T-helper 2 cell treated with Interferon-gamma antibody and Interleukin-4, amounts not matched to agents 5 μg/mL and 100 μg/mL, for 36 hours (primary cell): Measurements from ENCODE around the gene DIDO1.

Source experiments
- DNase-seq: peaks from one replicate; pipeline ENCODE4 v3.0.0; 2021; ENCODE audit warnings: low spot score
- H3K27ac Mint-ChIP-seq: one replicate; pipeline ENCODE4 v1.8.0; 2021; ENCODE audit warnings: mild to moderate bottlenecking, mixed read lengths
- H3K27me3 Mint-ChIP-seq: one replicate; pipeline ENCODE4 v1.8.0; 2021; ENCODE audit warnings: low read depth, mixed read lengths
- H3K36me3 Mint-ChIP-seq: one replicate; pipeline ENCODE4 v1.8.0; 2021; ENCODE audit warnings: low read depth, mixed read lengths
- H3K4me1 Mint-ChIP-seq: one replicate; pipeline ENCODE4 v1.8.0; 2021; ENCODE audit warnings: low read depth, mixed read lengths
- H3K4me3 Mint-ChIP-seq: one replicate; pipeline ENCODE4 v1.8.0; 2022; ENCODE audit warnings: mild to moderate bottlenecking, moderate library complexity, mixed read lengths
- H3K9me3 Mint-ChIP-seq: one replicate; pipeline ENCODE4 v1.8.0; 2021; ENCODE audit warnings: mixed read lengths

The DIDO1 gene

GRCh38 chr20:62958388-62959100 lies 32.2 kb upstream of the DIDO1 start:
- no peak for DNase-seq
- no peak overlapping the region for H3K4me3 Mint-ChIP-seq
- H3K4me1 Mint-ChIP-seq: peaks cover 8% of the 10 kb centered on the region
- H3K9me3 Mint-ChIP-seq: no peaks in the 10 kb centered on the region
- no peak overlapping the region for H3K27ac Mint-ChIP-seq
- no peaks in the 10 kb centered on the region for H3K36me3 Mint-ChIP-seq
- no peaks in the 10 kb centered on the region for H3K27me3 Mint-ChIP-seq

GRCh38 chr20:62957136-62958117 lies 31.1 kb upstream of the DIDO1 start:
- DNase-seq: no peak
- Mint-ChIP-seq H3K27ac (no peak overlapping the region), H3K9me3 (no peaks in the 10 kb centered on the region), H3K27me3 (no peaks in the 10 kb centered on the region), H3K4me1 (peaks cover 8% of the 10 kb centered on the region), H3K36me3 (no peaks in the 10 kb centered on the region), H3K4me3 (no peak overlapping the region)

DNA sequence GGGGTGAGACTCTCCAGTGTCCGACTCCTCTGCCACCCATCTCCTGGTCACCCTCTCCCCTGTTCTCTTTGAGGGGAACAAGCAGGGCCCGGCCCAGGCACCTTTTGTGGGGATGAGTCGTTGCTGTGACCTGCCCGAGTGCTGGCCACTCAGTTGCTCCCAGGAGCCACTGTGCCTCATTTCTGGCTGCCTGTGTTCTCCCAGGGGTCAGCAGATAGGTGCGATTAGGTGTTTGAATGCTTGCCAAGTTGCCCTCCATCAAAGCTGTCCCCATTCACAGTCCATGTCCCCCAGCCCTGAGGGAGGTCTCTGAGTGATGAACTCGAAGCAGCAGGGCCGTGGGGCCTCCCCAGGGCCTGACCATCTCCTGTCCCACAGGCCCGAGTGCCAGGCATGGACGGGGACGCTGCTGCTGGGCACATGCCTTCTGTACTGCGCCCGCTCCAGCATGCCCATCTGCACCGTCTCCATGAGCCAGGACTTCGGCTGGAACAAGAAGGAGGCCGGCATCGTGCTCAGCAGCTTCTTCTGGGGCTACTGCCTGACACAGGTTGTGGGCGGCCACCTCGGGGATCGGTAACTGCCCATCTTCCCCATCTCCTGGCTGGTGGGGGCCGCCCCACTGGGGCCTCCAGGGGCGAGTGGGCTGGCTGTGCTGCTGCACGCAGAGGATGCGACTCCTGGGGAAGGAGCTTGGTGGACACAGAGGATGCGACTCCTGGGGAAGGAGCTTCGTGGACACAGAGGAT lies 30.3 kb upstream of the DIDO1 start:
- no peaks in the 10 kb centered on the region for H3K36me3 Mint-ChIP-seq
- no peak for DNase-seq
- H3K27me3 Mint-ChIP-seq: no peaks in the 10 kb centered on the region
- H3K27ac Mint-ChIP-seq: no peak overlapping the region
- no peaks in the 10 kb centered on the region for H3K9me3 Mint-ChIP-seq
- no peak overlapping the region for H3K4me3 Mint-ChIP-seq
- peaks cover 11% of the 10 kb centered on the region for H3K4me1 Mint-ChIP-seq

DNA sequence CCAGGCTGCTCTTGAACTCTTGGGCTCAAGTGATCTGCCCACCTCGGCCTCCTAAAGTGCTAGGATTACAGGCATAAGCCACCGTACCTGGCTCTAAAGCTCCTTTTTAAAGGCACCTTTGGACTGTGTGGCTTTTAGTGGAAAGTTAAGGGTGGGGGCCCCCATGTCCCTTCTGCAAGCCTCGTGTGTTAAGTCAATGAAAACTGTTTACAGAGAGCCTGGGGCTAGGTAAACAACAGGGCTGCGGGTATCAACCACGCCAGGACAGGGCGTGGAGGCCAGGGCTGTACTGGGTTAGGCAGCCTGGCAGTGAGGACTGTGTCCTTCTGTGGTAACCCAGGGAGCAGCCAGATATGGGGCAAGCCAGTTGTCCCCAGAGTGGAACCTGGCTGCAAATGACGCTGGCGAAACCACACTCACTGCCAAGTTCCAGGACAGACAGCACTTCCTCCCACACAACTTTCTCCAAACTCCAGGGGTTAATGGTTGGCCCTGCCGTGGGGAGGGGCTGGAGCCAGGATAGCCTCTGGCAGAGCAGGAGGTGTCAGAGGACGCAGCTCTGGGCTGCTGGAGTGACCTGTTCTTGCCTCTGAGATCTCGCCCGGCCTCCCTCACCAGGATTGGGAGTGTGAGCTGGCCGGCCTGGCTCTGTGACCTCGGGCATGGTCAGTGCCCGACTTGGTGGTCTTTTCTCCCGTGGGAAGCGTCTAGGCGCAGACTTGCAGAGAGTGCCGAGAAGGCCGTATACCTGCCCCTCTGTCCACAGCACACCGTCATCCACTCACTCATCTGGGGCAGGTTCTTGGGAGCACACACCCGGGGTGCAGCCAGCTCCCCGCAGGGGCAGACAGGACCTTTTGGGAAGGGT lies 29.4 kb upstream of the DIDO1 start:
- Mint-ChIP-seq H3K9me3 (no peaks in the 10 kb centered on the region), H3K27me3 (no peaks in the 10 kb centered on the region), H3K36me3 (peaks cover 2% of the 10 kb centered on the region), H3K4me1 (peaks cover 11% of the 10 kb centered on the region), H3K27ac (no peak overlapping the region), H3K4me3 (no peak overlapping the region)
- DNase-seq: no peak

DNA sequence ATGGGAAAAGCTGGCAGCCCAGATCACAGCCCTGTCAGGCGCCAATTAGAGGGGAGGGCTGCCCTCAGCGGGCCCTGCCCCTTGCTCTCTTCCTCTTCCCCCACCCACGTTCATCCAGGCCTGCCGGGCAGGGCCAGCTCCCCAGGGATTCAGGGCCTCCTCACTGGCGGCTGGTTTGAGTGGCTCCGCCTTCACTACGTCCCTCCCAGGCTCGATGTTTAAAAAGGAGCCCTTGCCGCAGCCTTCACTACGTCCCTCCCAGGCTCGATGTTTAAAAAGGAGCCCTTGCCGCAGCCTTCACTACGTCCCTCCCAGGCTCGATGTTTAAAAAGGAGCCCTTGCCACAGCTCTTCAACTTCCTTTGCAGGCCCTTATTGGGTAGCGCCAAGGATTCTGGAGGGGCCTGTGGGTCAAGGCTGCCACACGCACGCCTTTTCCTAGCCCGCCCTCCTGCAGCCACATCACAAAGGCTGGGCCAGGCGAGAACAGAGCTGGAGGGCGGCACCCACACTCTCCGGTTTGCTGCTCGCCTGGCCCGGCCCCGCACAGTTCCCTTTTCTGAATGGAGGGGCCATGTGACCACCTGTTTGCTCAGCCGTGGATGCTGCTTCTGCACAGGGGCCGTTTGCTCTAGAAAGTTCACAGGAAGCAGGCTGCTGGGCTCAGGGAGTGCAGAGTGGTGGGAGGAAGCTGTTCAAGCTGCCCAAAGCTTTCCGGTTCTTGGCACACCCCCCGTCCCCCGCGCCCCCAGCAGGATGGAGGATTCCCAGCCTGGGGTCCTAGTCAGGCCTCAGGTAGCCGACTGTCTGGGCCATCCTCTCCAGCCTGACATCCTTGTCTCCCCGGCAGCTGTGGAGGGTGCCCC lies 27.8 kb upstream of the DIDO1 start:
- H3K9me3 Mint-ChIP-seq: no peaks in the 10 kb centered on the region
- peak overlapping the region; percentile 93 for H3K27ac Mint-ChIP-seq
- H3K4me3 Mint-ChIP-seq: peak overlapping the region; percentile 82
- peak; percentile 52 for DNase-seq
- H3K27me3 Mint-ChIP-seq: no peaks in the 10 kb centered on the region
- H3K36me3 Mint-ChIP-seq: peaks cover 19% of the 10 kb centered on the region
- peaks cover 8% of the 10 kb centered on the region for H3K4me1 Mint-ChIP-seq

DNA sequence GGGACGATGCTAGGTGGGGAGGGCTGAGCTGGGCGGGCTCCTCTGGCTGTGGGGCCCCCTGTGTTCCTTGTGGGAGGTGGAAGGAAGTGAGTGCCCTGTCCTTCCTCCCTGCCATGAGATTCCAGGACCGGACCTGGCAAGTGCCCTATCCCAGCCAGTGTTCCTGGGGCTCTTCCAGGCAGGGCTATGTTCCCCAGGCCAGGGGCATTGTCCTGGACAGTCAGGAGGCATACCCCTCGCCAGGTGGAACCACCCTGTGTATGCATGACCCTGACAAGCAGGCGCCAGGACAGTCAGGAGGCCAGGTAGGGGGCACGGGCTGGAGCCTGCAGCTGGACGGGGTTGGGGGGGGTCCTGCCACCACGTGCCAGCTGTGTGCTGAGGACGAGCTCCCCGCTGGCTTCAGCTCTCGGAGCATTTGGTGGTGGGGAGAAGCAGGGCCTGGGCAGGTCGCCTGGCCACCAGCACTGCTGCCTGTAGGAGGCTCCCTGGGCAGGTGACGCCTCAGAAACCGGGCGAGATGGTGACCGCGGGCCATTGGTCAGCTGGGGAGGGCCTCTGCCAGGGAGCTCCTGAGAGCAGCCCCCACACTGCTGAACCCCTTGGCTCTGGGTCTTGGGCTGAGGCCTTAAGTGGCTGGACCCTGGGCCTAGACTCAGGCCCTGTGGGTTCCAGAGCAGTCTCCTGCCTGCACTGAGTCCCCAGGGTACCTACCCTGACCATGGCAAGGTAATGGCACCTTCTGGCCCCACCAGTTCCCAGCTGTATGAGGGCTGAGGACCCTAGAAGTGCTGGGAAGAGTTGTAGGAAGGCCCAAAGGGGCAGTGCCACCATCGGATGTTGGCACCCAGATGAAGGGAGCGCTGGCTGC lies 26.9 kb upstream of the DIDO1 start:
- H3K36me3 Mint-ChIP-seq: peaks cover 27% of the 10 kb centered on the region
- peak overlapping the region; percentile 82 for H3K4me3 Mint-ChIP-seq
- no peak for DNase-seq
- H3K27ac Mint-ChIP-seq: peak overlapping the region; percentile 62
- no peaks in the 10 kb centered on the region for H3K27me3 Mint-ChIP-seq
- H3K9me3 Mint-ChIP-seq: no peaks in the 10 kb centered on the region
- H3K4me1 Mint-ChIP-seq: peaks cover 8% of the 10 kb centered on the region

- H3K27ac Mint-ChIP-seq: peak within 1 kb of the TSS; percentile 80
- H3K36me3 Mint-ChIP-seq: peaks cover 35% of the 10 kb centered on the region
- H3K4me1 Mint-ChIP-seq: peaks cover 8% of the 10 kb centered on the region
- H3K27me3 Mint-ChIP-seq: no peaks in the 10 kb centered on the region
- H3K9me3 Mint-ChIP-seq: no peaks in the 10 kb centered on the region
- H3K4me3 Mint-ChIP-seq: peak within 1 kb of the TSS; percentile 82
- DNase-seq: peak; percentile 68
Observed at GRCh38 chr20:62952373-62952967, 26.2 kb upstream of the DIDO1 start, which contains the start of gene SLC17A9. Gene SLC17A9 (plus strand): TSS chr20:62952709. CDS start chr20:62952831, 122 bp downstream.

- no peaks in the 10 kb centered on the region for H3K27me3 Mint-ChIP-seq
- peaks cover 8% of the 10 kb centered on the region for H3K4me1 Mint-ChIP-seq
- H3K9me3 Mint-ChIP-seq: no peaks in the 10 kb centered on the region
- peaks cover 40% of the 10 kb centered on the region for H3K36me3 Mint-ChIP-seq
- H3K4me3 Mint-ChIP-seq: peak overlapping the region; percentile 74
- H3K27ac Mint-ChIP-seq: peak overlapping the region; percentile 80
- no peak for DNase-seq
Observed at GRCh38 chr20:62951896-62952372, 25.6 kb upstream of the DIDO1 start.

- Mint-ChIP-seq H3K4me3 (no peak overlapping the region), H3K27ac (peak overlapping the region; percentile 21), H3K4me1 (peaks cover 8% of the 10 kb centered on the region), H3K27me3 (no peaks in the 10 kb centered on the region), H3K9me3 (no peaks in the 10 kb centered on the region), H3K36me3 (peaks cover 45% of the 10 kb centered on the region)
- no peak for DNase-seq
Observed at GRCh38 chr20:62951143-62951895, 25.0 kb upstream of the DIDO1 start.

DNA sequence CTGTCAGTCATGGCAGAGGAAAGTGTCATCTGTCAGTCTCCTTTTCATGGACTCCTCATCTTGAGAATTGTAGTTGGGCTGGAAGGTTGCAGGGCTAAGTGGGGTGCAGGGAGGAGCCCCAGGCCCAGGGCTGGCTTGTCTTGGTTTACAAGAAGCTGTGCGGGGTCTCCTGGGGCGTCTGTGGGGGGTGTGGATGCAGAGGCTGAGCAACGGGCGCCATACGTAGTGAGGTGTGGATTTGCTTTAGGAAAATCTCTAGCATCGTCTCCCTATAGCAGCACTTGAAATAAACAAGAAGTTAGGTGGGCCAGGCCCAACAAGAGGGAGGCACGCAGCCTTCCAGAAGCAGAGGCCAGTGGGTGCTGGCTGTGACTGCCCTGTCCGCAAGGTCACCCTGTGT lies 24.4 kb upstream of the DIDO1 start:
- H3K27me3 Mint-ChIP-seq: no peaks in the 10 kb centered on the region
- H3K27ac Mint-ChIP-seq: no peak overlapping the region
- peaks cover 8% of the 10 kb centered on the region for H3K4me1 Mint-ChIP-seq

DNA sequence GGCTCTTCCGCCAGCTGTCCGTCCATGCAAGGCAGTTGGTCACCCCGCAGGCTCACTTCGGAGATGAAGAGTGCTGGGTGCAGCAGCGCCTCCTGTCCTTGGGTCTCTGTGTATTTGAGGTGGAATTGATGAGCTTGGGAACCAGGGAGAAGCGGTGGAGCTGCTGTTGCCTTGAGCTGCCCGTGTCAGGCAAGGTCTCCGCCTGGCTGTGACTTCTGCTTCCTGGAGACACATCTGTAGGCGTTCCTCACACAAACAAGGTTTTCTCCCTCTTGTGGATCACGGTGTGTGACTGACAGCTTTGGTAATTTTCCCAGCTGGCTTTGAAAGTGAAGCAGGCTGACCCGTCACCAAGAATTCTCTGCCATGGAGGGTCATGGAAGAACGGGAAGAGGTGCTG lies 23.7 kb upstream of the DIDO1 start:
- H3K4me1 Mint-ChIP-seq: peaks cover 8% of the 10 kb centered on the region
- peak overlapping the region; percentile 34 for H3K27ac Mint-ChIP-seq
- no peak overlapping the region for H3K4me3 Mint-ChIP-seq
- H3K9me3 Mint-ChIP-seq: no peaks in the 10 kb centered on the region
- no peaks in the 10 kb centered on the region for H3K27me3 Mint-ChIP-seq
- H3K36me3 Mint-ChIP-seq: peaks cover 50% of the 10 kb centered on the region
- DNase-seq: no peak

More for the DNA sequence above, 24.4 kb upstream of the DIDO1 start:
- peaks cover 47% of the 10 kb centered on the region for H3K36me3 Mint-ChIP-seq
- no peaks in the 10 kb centered on the region for H3K9me3 Mint-ChIP-seq
- DNase-seq: no peak
- H3K4me3 Mint-ChIP-seq: no peak overlapping the region
